GM23338 (cell line): ENCODE measurements around the gene S100A13. TPM values are rescaled to one million over a fixed set of nuclear protein-coding genes. Genes with fewer than 3 reads are reported as not detected.

Source experiments
- ATAC-seq: fragments of 200-7000 bp; cut with Tn5 transposase; 3 replicates; pipeline ENCODE4 v1.9.1; 2020
- DNase-seq: peaks from one replicate; pipeline ENCODE4 v3.0.0-alpha.2; 2015; ENCODE audit warnings: low spot score
- H2AFZ ChIP-seq: fragments of 200-600 bp; sonication (generic); 2 replicates; pipeline ENCODE4 v1.8.0; 2016; ENCODE audit warnings: antibody characterized with exemption, mild to moderate bottlenecking, moderate library complexity
- H3F3A ChIP-seq: fragments of 200-600 bp; sonication (generic); replicated peaks from 2 replicates; pipeline ENCODE4 v1.8.0; 2017; ENCODE audit warnings: antibody characterized with exemption, mixed run types, low read depth
- H3K27ac ChIP-seq: fragments of 200-600 bp; sonication (generic); 2 replicates; pipeline ENCODE4 v1.6.1; 2016; ENCODE audit warnings: low read depth
- H3K27me3 ChIP-seq: fragments of 200-600 bp; sonication (generic); 2 replicates; pipeline ENCODE4 v1.8.0; 2016; ENCODE audit warnings: mild to moderate bottlenecking, mixed run types, moderate library complexity; ENCODE audit not compliant: insufficient read depth
- H3K36me3 ChIP-seq: fragments of 200-600 bp; sonication (generic); 2 replicates; pipeline ENCODE4 v1.8.0; 2016; ENCODE audit warnings: mild to moderate bottlenecking; ENCODE audit not compliant: insufficient read depth
- H3K4me1 ChIP-seq: fragments of 200-600 bp; sonication (generic); 2 replicates; pipeline ENCODE4 v1.8.0; 2016; ENCODE audit warnings: mild to moderate bottlenecking, moderate library complexity; ENCODE audit not compliant: insufficient read depth
- H3K4me2 ChIP-seq: fragments of 200-600 bp; sonication (generic); 2 replicates; pipeline ENCODE4 v1.7.1; 2017; ENCODE audit warnings: mixed run types
- H3K4me3 ChIP-seq: fragments of 200-600 bp; sonication (generic); 2 replicates; pipeline ENCODE4 v1.6.1; 2016; ENCODE audit warnings: mixed run types
- H3K79me2 ChIP-seq: fragments of 200-600 bp; sonication (generic); replicated peaks from 2 replicates; pipeline ENCODE4 v1.8.0; 2017; ENCODE audit warnings: mild to moderate bottlenecking; ENCODE audit not compliant: insufficient read depth
- H3K9me2 ChIP-seq: fragments of 200-600 bp; sonication (generic); 2 replicates; pipeline ENCODE4 v1.8.0; 2017; ENCODE audit not compliant: insufficient read depth
- H4K20me1 ChIP-seq: fragments of 200-600 bp; sonication (generic); replicated peaks from 2 replicates; pipeline ENCODE4 v1.8.0; 2017; ENCODE audit warnings: mild to moderate bottlenecking; ENCODE audit not compliant: insufficient read depth
- H3K27ac Mint-ChIP-seq: 2 replicates; pipeline ENCODE4 v1.8.0; 2020; ENCODE audit warnings: inconsistent platforms, mild to moderate bottlenecking, moderate library complexity, mixed read lengths
- H3K27me3 Mint-ChIP-seq: 3 replicates; pipeline ENCODE4 v1.8.0; 2022; ENCODE audit warnings: low read depth, mild to moderate bottlenecking, moderate library complexity, mixed read lengths, inconsistent platforms; ENCODE audit not compliant: insufficient read depth, poor library complexity
- H3K36me3 Mint-ChIP-seq: 3 replicates; pipeline ENCODE4 v1.8.0; 2021; ENCODE audit warnings: low read depth, mild to moderate bottlenecking, inconsistent platforms, moderate library complexity, mixed read lengths
- H3K4me1 Mint-ChIP-seq: 3 replicates; pipeline ENCODE4 v1.8.0; 2020; ENCODE audit warnings: mild to moderate bottlenecking, inconsistent platforms, mixed read lengths
- H3K4me3 Mint-ChIP-seq: 3 replicates; pipeline ENCODE4 v1.8.0; 2021; ENCODE audit warnings: moderate library complexity, mild to moderate bottlenecking, inconsistent platforms, mixed read lengths
- H3K9me3 Mint-ChIP-seq: 3 replicates; pipeline ENCODE4 v1.8.0; 2020; ENCODE audit warnings: moderate library complexity, mild to moderate bottlenecking, inconsistent platforms, mixed read lengths
- JUNB ChIP-seq: IDR thresholded peaks from one replicate; pipeline ENCODE4 v1.6.1; 2016; ENCODE audit warnings: antibody characterized with exemption; ENCODE audit not compliant: unreplicated experiment
- STAT1 ChIP-seq: IDR thresholded peaks from one replicate; pipeline ENCODE4 v1.6.1; 2016; ENCODE audit warnings: antibody characterized with exemption; ENCODE audit not compliant: unreplicated experiment
- ZNF462 ChIP-seq: fragments of 250-450 bp; sonication (Bioruptor Pico); IDR thresholded peaks from 2 replicates; pipeline ENCODE4 v1.5.0; 2020; ENCODE audit warnings: mild to moderate bottlenecking, moderate library complexity
- polyA plus RNA-seq: library from polyadenylated mRNA; unstranded; fragments of >200 nt; fragmentation: Nextera tagmentation; extraction: Ambion mirVana; gene quantifications from 2 replicates; pipeline ENCODE4 v1.2.1, GENCODE V29; 2016
- total RNA-seq: library from RNA; depleted of rRNA; stranded (reverse); fragments of >200 nt; shearing (Covaris generic); gene quantifications from 2 replicates; pipeline ENCODE4 v1.2.3, GENCODE V29; 2014

Gene S100A13
- total and polyA plus RNA-seq, 2 experiments from 2014 or later, result 32.7 to 165 TPM

DNA sequence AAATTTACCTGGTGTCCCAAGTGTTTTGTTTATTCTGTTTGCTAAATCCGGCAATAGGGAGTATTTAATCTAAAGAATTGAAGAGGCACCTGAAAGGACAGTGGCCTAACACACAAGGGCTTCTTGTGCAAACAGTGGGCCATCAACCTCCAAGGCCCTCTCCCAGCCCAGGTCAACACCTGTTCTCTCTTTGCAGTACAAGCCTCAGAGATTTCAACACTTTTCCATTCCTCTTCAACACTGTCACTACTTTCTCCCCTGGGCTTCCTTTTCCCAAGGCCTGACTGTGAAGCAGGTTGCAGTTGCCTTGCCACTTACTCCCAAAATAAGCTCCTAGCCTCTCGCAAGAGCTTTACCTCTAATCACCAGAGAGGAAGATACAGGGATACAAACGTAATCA lies 28.0 kb upstream of the S100A13 start:
- H3K4me3 ChIP-seq, result no peak overlapping the region
- Mint-ChIP-seq H3K9me3 (no peaks in the 10 kb centered on the region), H3K27ac (no peak overlapping the region), H3K36me3 (peaks cover 4% of the 10 kb centered on the region; the same call in 2 of the 3 replicates), H3K27me3 (peaks cover 7% of the 10 kb centered on the region), H3K4me1 (peaks cover 7% of the 10 kb centered on the region), H3K4me3 (no peak overlapping the region)
- H2AFZ ChIP-seq, result no peak overlapping the region
- no peaks in the 10 kb centered on the region for H3K27me3 ChIP-seq
- H3K4me1 ChIP-seq, result peaks cover 8% of the 10 kb centered on the region
- TF ChIP-seq JUNB (no peak), ZNF462 (no peak), STAT1 (no peak)
- H3K27ac ChIP-seq, result peak overlapping the region; percentile 72; the same call in 1 of the 2 replicates
- H3K36me3 ChIP-seq, result no peaks in the 10 kb centered on the region
- peaks cover 13% of the 10 kb centered on the region for H3K79me2 ChIP-seq
- no peaks in the 10 kb centered on the region for H3K9me2 ChIP-seq
- 0 out of 2 replicates have a peak, but pooled peaks cover 9% of the 10 kb centered on the region for H3F3A ChIP-seq
- ATAC-seq (no peak), DNase-seq (no peak)
- H4K20me1 ChIP-seq, result peaks cover 5% of the 10 kb centered on the region; the same call in 1 of the 2 replicates
- H3K4me2 ChIP-seq, result no peak overlapping the region

DNA sequence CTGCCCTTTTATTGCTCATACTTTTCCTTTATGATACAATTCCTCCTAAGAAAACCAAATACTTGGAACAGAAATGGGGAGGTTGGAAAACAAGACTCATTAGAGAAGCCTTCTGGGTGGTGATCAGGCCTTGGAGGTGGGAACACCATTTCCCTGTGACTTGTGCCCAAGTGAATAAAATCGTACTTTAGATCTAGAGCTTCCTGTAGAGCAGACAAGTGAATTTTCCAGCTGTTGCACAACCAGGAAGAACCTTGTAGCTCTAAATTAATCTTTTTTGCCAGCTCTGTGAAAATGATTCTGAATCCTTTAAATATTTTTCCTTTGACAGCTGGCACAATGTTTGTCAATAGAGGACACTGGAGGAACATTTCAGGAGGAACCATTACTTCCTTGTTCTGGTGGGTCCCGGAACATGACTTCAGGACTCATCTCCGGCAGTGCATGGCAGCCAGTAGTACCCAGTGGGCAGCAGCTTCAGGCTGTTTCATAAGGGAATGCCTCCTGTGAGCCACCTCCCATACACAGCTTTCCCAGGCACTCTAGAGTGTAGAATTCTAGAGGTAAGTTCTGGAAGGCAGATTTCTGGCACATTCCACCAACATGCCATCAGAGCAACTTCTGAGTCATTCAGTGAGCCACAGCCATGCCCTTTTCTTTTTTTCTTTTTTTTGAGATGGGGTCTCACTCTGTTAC lies 25.6 kb upstream of the S100A13 start:
- Histone ChIP-seq H3K27ac (no peak overlapping the region), H3K4me2 (no peak overlapping the region), H2AFZ (no peak overlapping the region), H3K4me1 (no peaks in the 10 kb centered on the region), H3K36me3 (no peaks in the 10 kb centered on the region), H3F3A (no peaks in the 10 kb centered on the region), H4K20me1 (0 out of 2 replicates have a peak, but pooled peaks cover 3% of the 10 kb centered on the region), H3K27me3 (no peaks in the 10 kb centered on the region), H3K4me3 (no peak overlapping the region), H3K9me2 (no peaks in the 10 kb centered on the region), H3K79me2 (no peaks in the 10 kb centered on the region)
- TF ChIP-seq ZNF462, result no peak
- TF ChIP-seq JUNB, result no peak
- Mint-ChIP-seq H3K27me3 (peaks cover 12% of the 10 kb centered on the region), H3K4me3 (no peak overlapping the region), H3K27ac (no peak overlapping the region), H3K36me3 (no peaks in the 10 kb centered on the region), H3K4me1 (no peaks in the 10 kb centered on the region), H3K9me3 (no peaks in the 10 kb centered on the region)
- DNase-seq (no peak), ATAC-seq (no peak)
